ENCODE results near the gene P2RY14. TPM values are rescaled to one million over a fixed set of nuclear protein-coding genes. Genes with fewer than 3 reads are reported as not detected.

P2RY14 gene
- total and polyA plus RNA-seq, 10 of the 15 experiments (the other 5 are each of a cell fraction or from before 2014, with no cell fraction given) = 0.06 to 0.37 (median 0.28) TPM; not detected in 7

- POLR2A ChIA-PET = interaction anchor here (0.7 kb wide), 1 partner anchor 122 kb away, joined by 3 read pairs; no protein-coding TSS in a partner anchor
- RAD21 ChIA-PET (ENCODE audit: unreplicated experiment) = no interaction called here
- Histone ChIP-seq H3K27ac (ENCODE audit: control insufficient read depth, insufficient read depth) (no peak overlapping the region), H3K27me3 (replicated peaks in 1 of 2; ENCODE audit: control insufficient read depth in 2 of 2, insufficient read depth in 2 of 2, low read length in 1 of 2) (peaks cover 0 to 2% of the 10 kb centered on the region in 2 experiments; a peak in 1 of 4 replicates), H3K79me2 (ENCODE audit: control insufficient read depth, insufficient read depth, low read length) (no peaks in the 10 kb centered on the region), H4K20me1 (ENCODE audit: control insufficient read depth, insufficient read depth) (no peaks in the 10 kb centered on the region), H3K4me2 (ENCODE audit: control insufficient read depth, insufficient read depth) (no peak overlapping the region), H3K9ac (ENCODE audit: control insufficient read depth, insufficient read depth, low read length) (no peak overlapping the region), H3K4me1 (ENCODE audit: control insufficient read depth, insufficient read depth, low read length) (no peaks in the 10 kb centered on the region), H3K36me3 (ENCODE audit: control insufficient read depth in 2 of 2, insufficient read depth in 2 of 2, low read length in 1 of 2) (no peaks in the 10 kb centered on the region), H2AFZ (ENCODE audit: control insufficient read depth, low read depth, low read length) (no peak overlapping the region), H3K4me3 (no peak overlapping the region), H3K9me3 (replicated peaks; ENCODE audit: control insufficient read depth, insufficient read depth, low read length) (no peaks in the 10 kb centered on the region)
- no peak for DNase-seq (ENCODE audit: low read depth, low spot score)
- no peak for FAIRE-seq
- TF ChIP-seq MTA2 (IDR thresholded peaks at IDR 0.05; ENCODE audit: low read depth) = no peak
- TF ChIP-seq PRDM15 (CRISPR knock-in tag; IDR thresholded peaks at IDR 0.05) = no peak
- TF ChIP-seq HDGF (IDR thresholded peaks at IDR 0.05) = no peak
- TF ChIP-seq FOS (IDR thresholded peaks at IDR 0.05; ENCODE audit: borderline replicate concordance, extremely low read depth, insufficient read length) = no peak
- TF ChIP-seq ZBTB4 (CRISPR knock-in tag; IDR thresholded peaks at IDR 0.05) = no peak
- TF ChIP-seq STAT1 (conservative IDR thresholded peaks at IDR 0.05) = no peak
- no peak for TF ChIP-seq CEBPB (IDR thresholded peaks at IDR 0.05; ENCODE audit: borderline replicate concordance in 1 of 2, low read depth in 2 of 2, low read length in 2 of 2)
- SMC1A ChIA-PET (ENCODE audit: uncharacterized antibody, unreplicated experiment) = interaction anchor here (0.7 to 2.2 kb wide), 3 partner anchors 11 to 451 kb away, joined by 4 to 9 read pairs (median 4); no protein-coding TSS in a partner anchor
- no TSS peak for BruUV-seq (replicated peaks)
- intact Hi-C loops (cut with micrococcal nuclease; ENCODE audit: unreplicated experiment) = no loop called here
- CTCF ChIA-PET = interaction anchor here (0.9 to 1.3 kb wide), 3 partner anchors 23 to 36 kb away, joined by 3 to 4 read pairs (median 3); no protein-coding TSS in a partner anchor
- ATAC-seq = no peak
- WGBS (ENCODE audit: insufficient coverage, insufficient replicate concordance, low lambda C conversion rate, missing lambda C conversion rate) = 36% methylated on average over 1 of the region's 1 CpG
- in situ Hi-C loops (cut with MboI) = no loop called here
Measured at GRCh38 chr3:151256749-151257148, 21.6 kb downstream of the P2RY14 start.

Measured in GM12878 (cell line).